Hepatocyte (in vitro differentiated cells): ENCODE results near the gene MLC1.

Experiments
- CTCF ChIP-seq: fragments of 200-600 bp; sonication (generic); IDR thresholded peaks from 2 replicates; pipeline ENCODE4 v1.5.1; 2016; ENCODE audit warnings: antibody characterized with exemption, mild to moderate bottlenecking; ENCODE audit not compliant: poor library complexity
- EZH2 ChIP-seq: fragments of 200-600 bp; sonication (generic); IDR thresholded peaks from 2 replicates; pipeline ENCODE4 v1.6.1; 2016; ENCODE audit warnings: antibody characterized with exemption, mild to moderate bottlenecking, borderline replicate concordance
- EZH2phosphoT487 ChIP-seq: fragments of 200-600 bp; sonication (generic); IDR thresholded peaks from one replicate; pipeline ENCODE4 v1.6.1; 2018; ENCODE audit warnings: antibody characterized with exemption, mild to moderate bottlenecking, low read depth, moderate library complexity; ENCODE audit not compliant: unreplicated experiment, severe bottlenecking

GRCh38 chr22:50061824-50062355, 23.3 kb downstream of the MLC1 start:
- TF ChIP-seq CTCF (no peak), EZH2 (no peak), EZH2phosphoT487 (no peak)
